ENCODE data around the gene PPP1CB.

PPP1CB gene

DNA sequence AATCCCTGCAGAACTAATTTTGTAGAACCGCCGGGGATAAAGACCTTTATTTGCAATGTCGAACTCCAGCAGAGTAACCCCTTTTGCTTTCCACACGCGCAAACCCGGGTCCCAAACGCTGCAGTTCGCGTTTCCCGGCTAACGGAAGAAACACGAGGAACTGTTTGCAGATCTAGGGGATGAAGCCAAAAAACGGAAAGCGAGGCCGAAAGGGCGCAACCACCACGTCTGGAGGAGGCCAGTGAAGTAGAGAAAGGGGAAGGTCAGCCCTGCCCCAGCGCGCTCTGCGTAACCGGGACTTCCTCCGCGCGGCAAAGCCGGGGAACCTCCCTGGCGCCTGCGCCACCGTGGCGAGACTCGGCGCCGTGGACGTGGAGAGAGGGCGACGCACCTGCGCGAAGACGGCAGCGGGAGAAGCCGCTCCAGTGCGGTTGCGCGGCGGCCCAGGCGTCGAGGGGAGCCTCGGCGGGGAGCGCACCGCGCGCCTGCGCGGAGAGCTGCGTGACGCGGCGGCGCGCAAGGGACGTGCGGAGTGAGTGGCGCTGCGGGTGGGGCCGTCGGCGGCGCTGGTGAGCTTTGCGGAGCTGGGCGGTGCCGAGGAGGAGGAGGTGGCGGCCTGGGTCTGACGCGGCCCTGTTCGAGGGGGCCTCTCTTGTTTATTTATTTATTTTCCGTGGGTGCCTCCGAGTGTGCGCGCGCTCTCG is at the start of gene PPP1CB:
Gene PPP1CB (plus strand): TSS at position 579 of the 704 bp plus-strand sequence. CDS start 295 bp downstream, outside the sequence.
- peak within 1 kb of the TSS; percentile 96 for H3K9ac ChIP-seq (ENCODE audit: low read length)
- H3K27me3 ChIP-seq (ENCODE audit: control insufficient read depth, insufficient read depth, low read length): no peaks in the 10 kb centered on the region
- peak within 1 kb of the TSS; percentile 95 for H3K4me3 ChIP-seq (ENCODE audit: low read length)
- H3K9me3 ChIP-seq (ENCODE audit: control insufficient read depth, low read depth, low read length): no peaks in the 10 kb centered on the region
- peaks cover 12% of the 10 kb centered on the region for H3K4me1 ChIP-seq (ENCODE audit: control insufficient read depth, low read depth, low read length)
- H3K27ac ChIP-seq (ENCODE audit: low read length): peak within 1 kb of the TSS; percentile 59
- no peaks in the 10 kb centered on the region for H3K36me3 ChIP-seq (ENCODE audit: control insufficient read depth, low read depth, low read length)

DNA sequence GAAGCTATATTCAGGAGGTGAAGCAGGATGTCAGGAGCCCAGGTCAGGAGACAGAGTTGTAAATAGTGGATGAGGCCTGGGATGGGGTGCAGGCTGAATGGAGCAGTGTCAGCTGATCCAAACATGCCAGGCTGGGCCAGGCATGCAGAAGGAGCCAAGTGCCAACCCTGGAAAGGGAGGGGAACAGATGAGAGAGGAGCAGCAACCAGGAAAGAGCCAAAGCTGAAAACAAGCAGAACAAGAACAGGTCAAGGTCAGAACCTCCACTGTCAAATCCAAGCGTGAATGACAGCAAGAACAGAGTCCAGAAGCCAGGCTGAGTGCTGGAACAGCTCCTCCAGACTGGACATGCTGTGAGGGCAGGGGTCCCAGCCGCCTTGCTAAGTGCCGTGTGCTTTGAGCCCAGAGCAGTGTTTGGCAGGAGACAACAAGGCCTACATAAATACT is 49.2 kb upstream of the PPP1CB start:
- Histone ChIP-seq H3K4me3 (ENCODE audit: low read length) (no peak overlapping the region), H3K27ac (ENCODE audit: low read length) (no peak overlapping the region), H3K9ac (ENCODE audit: low read length) (no peak overlapping the region), H3K36me3 (ENCODE audit: control insufficient read depth, low read depth, low read length) (no peaks in the 10 kb centered on the region), H3K4me1 (ENCODE audit: control insufficient read depth, low read depth, low read length) (no peaks in the 10 kb centered on the region), H3K9me3 (ENCODE audit: control insufficient read depth, low read depth, low read length) (no peaks in the 10 kb centered on the region), H3K27me3 (ENCODE audit: control insufficient read depth, insufficient read depth, low read length) (no peaks in the 10 kb centered on the region)

- H3K9me3 ChIP-seq (ENCODE audit: control insufficient read depth, low read depth, low read length): no peaks in the 10 kb centered on the region
- no peaks in the 10 kb centered on the region for H3K36me3 ChIP-seq (ENCODE audit: control insufficient read depth, low read depth, low read length)
- H3K4me1 ChIP-seq (ENCODE audit: control insufficient read depth, low read depth, low read length): no peaks in the 10 kb centered on the region
- no peak overlapping the region for H3K4me3 ChIP-seq (ENCODE audit: low read length)
- no peak overlapping the region for H3K27ac ChIP-seq (ENCODE audit: low read length)
- no peaks in the 10 kb centered on the region for H3K27me3 ChIP-seq (ENCODE audit: control insufficient read depth, insufficient read depth, low read length)
- H3K9ac ChIP-seq (ENCODE audit: low read length): no peak overlapping the region
Measured at GRCh38 chr2:28702878-28703277, 48.8 kb upstream of the PPP1CB start.

DNA sequence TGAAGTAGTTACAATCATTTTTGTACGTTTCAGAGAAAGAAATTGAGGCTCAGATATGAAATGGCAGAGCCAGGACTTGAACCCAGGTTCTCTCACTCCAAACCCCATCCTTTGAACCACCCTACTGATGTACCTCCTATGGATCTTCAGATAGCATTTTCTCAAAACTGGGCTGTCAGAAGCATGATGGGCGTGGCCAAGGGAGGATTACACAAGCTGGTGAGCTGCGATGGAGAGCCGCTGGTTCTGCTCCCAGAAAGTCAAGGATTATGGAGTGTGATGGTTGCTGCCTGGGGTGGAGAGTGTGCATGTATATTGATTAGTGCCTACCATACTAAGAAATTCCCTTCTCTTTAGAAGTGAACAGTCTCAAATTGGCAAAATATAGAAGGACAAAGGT is 47.0 kb upstream of the PPP1CB start:
- no peaks in the 10 kb centered on the region for H3K27me3 ChIP-seq (ENCODE audit: control insufficient read depth, insufficient read depth, low read length)
- H3K9ac ChIP-seq (ENCODE audit: low read length): no peak overlapping the region
- no peak overlapping the region for H3K27ac ChIP-seq (ENCODE audit: low read length)
- no peaks in the 10 kb centered on the region for H3K36me3 ChIP-seq (ENCODE audit: control insufficient read depth, low read depth, low read length)
- H3K9me3 ChIP-seq (ENCODE audit: control insufficient read depth, low read depth, low read length): no peaks in the 10 kb centered on the region
- H3K4me1 ChIP-seq (ENCODE audit: control insufficient read depth, low read depth, low read length): no peaks in the 10 kb centered on the region
- no peak overlapping the region for H3K4me3 ChIP-seq (ENCODE audit: low read length)

GRCh38 chr2:28705751-28706440 is 45.7 kb upstream of the PPP1CB start:
- Histone ChIP-seq H3K9me3 (ENCODE audit: control insufficient read depth, low read depth, low read length) (no peaks in the 10 kb centered on the region), H3K27ac (ENCODE audit: low read length) (no peak overlapping the region), H3K4me3 (ENCODE audit: low read length) (no peak overlapping the region), H3K4me1 (ENCODE audit: control insufficient read depth, low read depth, low read length) (no peaks in the 10 kb centered on the region), H3K36me3 (ENCODE audit: control insufficient read depth, low read depth, low read length) (no peaks in the 10 kb centered on the region), H3K9ac (ENCODE audit: low read length) (no peak overlapping the region), H3K27me3 (ENCODE audit: control insufficient read depth, insufficient read depth, low read length) (no peaks in the 10 kb centered on the region)

GRCh38 chr2:28707592-28707991 is 44.0 kb upstream of the PPP1CB start:
- H3K27me3 ChIP-seq (ENCODE audit: control insufficient read depth, insufficient read depth, low read length): no peaks in the 10 kb centered on the region
- H3K9ac ChIP-seq (ENCODE audit: low read length): no peak overlapping the region
- no peaks in the 10 kb centered on the region for H3K36me3 ChIP-seq (ENCODE audit: control insufficient read depth, low read depth, low read length)
- H3K9me3 ChIP-seq (ENCODE audit: control insufficient read depth, low read depth, low read length): no peaks in the 10 kb centered on the region
- H3K27ac ChIP-seq (ENCODE audit: low read length): no peak overlapping the region
- H3K4me1 ChIP-seq (ENCODE audit: control insufficient read depth, low read depth, low read length): no peaks in the 10 kb centered on the region
- H3K4me3 ChIP-seq (ENCODE audit: low read length): no peak overlapping the region

- H3K27ac ChIP-seq (ENCODE audit: low read length): no peak overlapping the region
- H3K9ac ChIP-seq (ENCODE audit: low read length): no peak overlapping the region
- H3K4me1 ChIP-seq (ENCODE audit: control insufficient read depth, low read depth, low read length): no peaks in the 10 kb centered on the region
- no peaks in the 10 kb centered on the region for H3K27me3 ChIP-seq (ENCODE audit: control insufficient read depth, insufficient read depth, low read length)
- no peaks in the 10 kb centered on the region for H3K9me3 ChIP-seq (ENCODE audit: control insufficient read depth, low read depth, low read length)
- H3K4me3 ChIP-seq (ENCODE audit: low read length): no peak overlapping the region
- H3K36me3 ChIP-seq (ENCODE audit: control insufficient read depth, low read depth, low read length): no peaks in the 10 kb centered on the region
Measured at GRCh38 chr2:28709101-28709500, 42.5 kb upstream of the PPP1CB start.

GRCh38 chr2:28710545-28710944 is 41.1 kb upstream of the PPP1CB start:
- no peaks in the 10 kb centered on the region for H3K9me3 ChIP-seq (ENCODE audit: control insufficient read depth, low read depth, low read length)
- H3K9ac ChIP-seq (ENCODE audit: low read length): no peak overlapping the region
- H3K27me3 ChIP-seq (ENCODE audit: control insufficient read depth, insufficient read depth, low read length): no peaks in the 10 kb centered on the region
- no peak overlapping the region for H3K27ac ChIP-seq (ENCODE audit: low read length)
- no peaks in the 10 kb centered on the region for H3K4me1 ChIP-seq (ENCODE audit: control insufficient read depth, low read depth, low read length)
- no peak overlapping the region for H3K4me3 ChIP-seq (ENCODE audit: low read length)
- H3K36me3 ChIP-seq (ENCODE audit: control insufficient read depth, low read depth, low read length): no peaks in the 10 kb centered on the region

- Histone ChIP-seq H3K9ac (ENCODE audit: low read length) (no peak overlapping the region), H3K27ac (ENCODE audit: low read length) (no peak overlapping the region), H3K4me1 (ENCODE audit: control insufficient read depth, low read depth, low read length) (no peaks in the 10 kb centered on the region), H3K9me3 (ENCODE audit: control insufficient read depth, low read depth, low read length) (no peaks in the 10 kb centered on the region), H3K27me3 (ENCODE audit: control insufficient read depth, insufficient read depth, low read length) (no peaks in the 10 kb centered on the region), H3K4me3 (ENCODE audit: low read length) (no peak overlapping the region), H3K36me3 (ENCODE audit: control insufficient read depth, low read depth, low read length) (no peaks in the 10 kb centered on the region)
Measured at GRCh38 chr2:28713577-28714298, 37.9 kb upstream of the PPP1CB start.

DNA sequence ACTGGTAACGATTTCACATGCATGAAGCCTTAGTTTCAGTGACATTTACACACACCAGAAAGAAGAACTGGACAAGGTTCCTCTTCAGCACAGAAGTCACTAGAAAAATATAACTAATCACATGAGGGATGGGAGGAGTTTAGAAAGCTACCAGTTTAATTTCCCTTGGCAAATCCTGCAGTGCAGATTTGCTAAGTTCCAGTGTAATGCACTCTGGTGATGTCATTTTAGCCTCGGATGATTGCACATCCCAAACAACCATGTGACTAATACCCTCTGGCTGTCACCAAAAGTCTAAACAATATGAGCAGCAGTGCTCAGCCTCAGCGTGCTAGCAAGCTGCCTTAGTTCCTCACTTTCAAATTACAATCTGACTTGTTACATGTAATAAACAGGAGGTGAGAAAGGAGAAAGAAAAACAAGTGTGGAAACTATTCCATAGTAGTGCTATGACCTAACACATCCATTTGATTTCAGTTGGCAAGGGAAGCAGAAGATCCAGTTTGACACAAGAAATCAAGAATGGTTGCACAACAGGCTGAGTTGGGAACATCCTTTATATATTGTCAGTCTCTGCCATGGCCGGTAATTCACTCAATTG is 35.3 kb upstream of the PPP1CB start:
- Histone ChIP-seq H3K27ac (ENCODE audit: low read length) (no peak overlapping the region), H3K4me1 (ENCODE audit: control insufficient read depth, low read depth, low read length) (no peaks in the 10 kb centered on the region), H3K9ac (ENCODE audit: low read length) (no peak overlapping the region)

GRCh38 chr2:28717339-28717758 is 34.3 kb upstream of the PPP1CB start:
- Histone ChIP-seq H3K9me3 (ENCODE audit: control insufficient read depth, low read depth, low read length) (no peaks in the 10 kb centered on the region), H3K9ac (ENCODE audit: low read length) (no peak overlapping the region), H3K4me3 (ENCODE audit: low read length) (no peak overlapping the region), H3K27ac (ENCODE audit: low read length) (no peak overlapping the region), H3K36me3 (ENCODE audit: control insufficient read depth, low read depth, low read length) (no peaks in the 10 kb centered on the region), H3K4me1 (ENCODE audit: control insufficient read depth, low read depth, low read length) (no peaks in the 10 kb centered on the region), H3K27me3 (ENCODE audit: control insufficient read depth, insufficient read depth, low read length) (no peaks in the 10 kb centered on the region)

More for the DNA sequence above, 35.3 kb upstream of the PPP1CB start:
- Histone ChIP-seq H3K9me3 (ENCODE audit: control insufficient read depth, low read depth, low read length) (no peaks in the 10 kb centered on the region), H3K36me3 (ENCODE audit: control insufficient read depth, low read depth, low read length) (no peaks in the 10 kb centered on the region), H3K4me3 (ENCODE audit: low read length) (no peak overlapping the region), H3K27me3 (ENCODE audit: control insufficient read depth, insufficient read depth, low read length) (no peaks in the 10 kb centered on the region)

Measured in iPS-18a (cell line).